GM19099 (cell line): ENCODE results near the gene MKLN1.

Experiments used
- POLR2A ChIP-seq: IDR thresholded peaks from 3 replicates; pipeline ENCODE4 v1.6.1; 2011; ENCODE audit warnings: low read depth; ENCODE audit not compliant: insufficient read length; ENCODE audit errors: extremely low read depth

MKLN1 gene

DNA sequence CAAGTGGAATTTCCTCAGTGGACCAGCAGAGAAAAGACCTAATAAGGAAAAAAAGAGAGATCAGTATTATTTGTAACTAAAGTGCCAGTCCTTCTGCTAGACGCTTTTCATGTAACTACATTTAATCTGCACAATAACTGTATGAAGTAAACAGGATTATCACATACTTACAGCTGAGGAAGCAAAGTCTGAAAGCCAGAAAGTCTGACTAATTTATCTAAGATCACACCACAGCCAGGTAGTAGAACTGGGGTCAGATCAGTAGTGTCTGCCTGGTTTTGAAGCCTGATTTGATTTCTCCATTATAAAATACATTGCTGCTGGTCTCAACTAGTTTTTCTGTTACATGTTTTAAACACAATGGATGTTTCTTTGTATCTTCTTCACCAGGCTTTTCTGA lies 159.5 kb downstream of the MKLN1 start:
- TF ChIP-seq POLR2A, result no peak

DNA sequence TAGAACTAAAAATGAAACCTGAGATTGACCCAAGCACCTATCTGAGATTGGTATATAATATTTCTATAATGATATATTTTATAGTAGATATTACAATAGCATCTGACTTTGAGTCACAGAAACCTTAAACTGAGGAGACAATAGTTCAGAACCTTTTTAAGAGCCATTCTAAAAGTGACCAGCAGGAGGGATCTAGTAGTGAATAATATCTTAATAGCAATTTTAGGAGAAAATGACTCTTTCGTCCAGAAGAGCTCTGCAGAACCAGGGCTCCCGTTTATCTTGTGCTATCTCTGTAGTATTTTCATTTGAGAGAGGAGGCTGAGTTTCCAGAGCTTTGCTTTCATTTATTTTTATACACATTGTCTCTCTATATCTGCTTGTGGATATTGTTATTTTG lies 160.7 kb downstream of the MKLN1 start:
- no peak for TF ChIP-seq POLR2A

DNA sequence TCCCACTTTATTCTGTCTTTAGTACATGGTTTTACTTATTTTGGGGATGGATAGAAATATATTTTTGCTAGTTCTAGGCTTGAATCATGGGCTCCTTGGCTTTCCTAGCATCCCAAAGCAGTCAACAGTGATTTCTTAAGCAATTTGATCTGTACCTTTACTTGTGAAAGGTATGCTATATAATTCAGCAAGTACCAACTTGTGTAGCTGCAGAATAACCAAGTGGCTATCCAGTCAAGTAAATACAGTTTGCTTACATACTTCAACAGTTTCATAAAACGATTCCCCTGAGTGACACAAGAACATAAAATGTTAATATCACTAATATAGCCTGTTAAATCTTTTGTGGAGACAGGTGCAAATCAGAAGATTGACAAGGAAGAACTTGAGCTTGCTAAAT lies 161.5 kb downstream of the MKLN1 start:
- TF ChIP-seq POLR2A, result no peak

DNA sequence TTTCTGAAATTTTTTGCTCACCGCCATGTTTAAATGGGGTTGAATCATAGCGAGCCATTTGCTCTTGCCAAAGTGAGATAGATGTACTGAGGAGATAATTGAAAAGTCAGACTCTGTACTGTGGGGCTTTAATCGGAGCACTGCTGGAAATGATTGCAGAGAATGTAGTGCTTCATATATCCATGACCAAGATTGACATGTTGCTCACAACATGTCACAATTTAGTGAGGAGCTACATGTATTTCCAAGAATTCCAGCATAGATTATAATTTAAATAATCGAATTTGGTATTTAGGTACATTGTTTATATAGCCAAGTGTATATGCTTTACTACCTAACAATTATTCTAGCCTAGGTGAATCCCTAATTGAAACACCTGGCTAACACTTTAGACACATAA lies 162.2 kb downstream of the MKLN1 start:
- TF ChIP-seq POLR2A, result no peak

DNA sequence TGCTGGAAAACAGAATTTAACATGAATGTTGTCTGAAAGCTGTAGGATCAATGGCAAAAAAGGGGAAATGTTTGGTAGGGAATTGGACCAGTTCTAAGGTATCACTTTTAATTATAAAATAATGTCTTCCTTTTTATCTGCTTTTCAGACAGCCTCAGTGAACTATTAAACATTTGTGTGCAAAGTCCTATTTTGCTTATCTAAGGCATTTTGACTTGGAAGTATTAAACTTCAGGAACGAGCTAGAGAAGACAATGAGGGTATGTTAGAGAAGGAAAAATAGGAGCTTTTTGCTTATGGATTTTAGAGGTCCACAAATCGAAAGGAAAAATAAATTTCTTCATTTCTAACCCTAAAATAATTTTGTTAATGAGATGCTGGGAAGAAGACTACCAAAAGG lies 165.4 kb downstream of the MKLN1 start:
- TF ChIP-seq POLR2A, result no peak

DNA sequence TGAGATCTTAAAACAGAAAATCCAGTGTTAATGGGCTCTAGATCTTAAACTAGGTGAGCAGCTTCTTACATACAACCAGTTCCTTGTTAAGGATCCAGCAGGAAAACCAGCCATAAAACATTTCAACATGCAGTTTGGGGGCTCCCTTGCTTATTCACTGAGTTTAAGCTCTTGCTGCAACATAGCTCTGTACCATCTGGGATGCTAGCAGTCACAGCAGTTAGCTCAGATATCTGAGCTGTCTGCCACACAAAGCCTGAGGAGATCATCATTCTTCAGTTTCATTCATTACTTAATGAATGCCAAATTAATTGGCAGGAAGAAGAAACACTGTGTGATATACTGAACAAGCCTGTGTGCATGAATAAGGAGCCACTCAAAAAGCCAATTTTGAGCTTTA lies 165.9 kb downstream of the MKLN1 start:
- no peak for TF ChIP-seq POLR2A

DNA sequence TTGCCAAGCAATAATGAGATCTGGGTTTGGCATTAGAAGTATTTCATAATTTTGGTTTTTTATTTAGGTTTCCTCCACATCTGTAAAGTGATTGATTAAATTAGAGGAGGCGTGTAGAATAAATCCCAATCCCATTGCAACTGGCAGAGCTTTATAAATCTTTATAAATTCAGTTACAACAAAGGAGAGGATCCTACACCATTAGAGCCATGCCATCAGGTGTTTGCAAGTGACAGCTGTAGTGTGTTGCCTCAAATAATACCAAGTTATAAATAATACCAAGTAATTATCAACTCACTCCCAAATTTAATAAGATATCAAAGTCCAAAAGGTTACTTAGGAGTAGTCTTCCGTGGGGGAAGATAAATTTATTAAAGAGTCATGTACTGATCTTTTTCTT lies 166.5 kb downstream of the MKLN1 start:
- TF ChIP-seq POLR2A, result no peak

DNA sequence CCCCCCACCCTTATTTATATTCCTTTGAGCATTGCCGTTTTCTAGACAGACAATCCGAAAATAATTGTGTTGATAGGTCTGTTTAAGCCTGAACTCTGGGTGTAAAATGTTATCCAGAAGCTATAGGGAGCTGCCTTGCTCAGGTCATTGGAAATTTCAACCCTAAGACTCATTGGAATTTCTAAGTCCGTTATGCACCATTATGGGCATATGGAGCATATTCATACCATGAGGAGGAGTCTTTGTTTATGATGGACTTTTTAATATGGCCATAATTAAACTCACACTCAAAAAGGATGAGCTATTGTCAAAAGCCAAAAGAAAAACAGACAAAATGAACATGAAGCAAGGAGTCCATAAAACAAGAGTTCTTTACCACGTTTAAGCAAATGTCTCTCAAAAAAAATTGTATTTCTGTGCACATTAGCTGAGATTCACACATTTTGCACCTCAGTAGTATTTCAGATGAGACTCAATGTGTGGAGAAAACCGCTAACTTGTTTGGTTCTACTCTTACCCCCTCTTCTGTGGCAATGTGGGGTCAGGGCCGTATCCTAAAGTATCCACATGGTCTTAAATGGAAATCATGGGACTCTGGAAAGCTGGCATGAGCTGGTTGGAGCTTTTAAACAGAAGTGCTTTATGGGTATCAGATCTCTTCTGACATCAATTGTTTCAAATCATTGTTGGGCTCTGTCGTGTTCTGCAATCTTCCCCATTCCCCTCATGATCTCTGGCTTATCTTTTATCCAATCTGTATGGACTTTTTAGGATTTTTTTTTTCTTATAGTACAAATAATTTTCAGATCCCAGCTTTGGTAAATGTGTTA lies 168.2 kb downstream of the MKLN1 start:
- no peak for TF ChIP-seq POLR2A

DNA sequence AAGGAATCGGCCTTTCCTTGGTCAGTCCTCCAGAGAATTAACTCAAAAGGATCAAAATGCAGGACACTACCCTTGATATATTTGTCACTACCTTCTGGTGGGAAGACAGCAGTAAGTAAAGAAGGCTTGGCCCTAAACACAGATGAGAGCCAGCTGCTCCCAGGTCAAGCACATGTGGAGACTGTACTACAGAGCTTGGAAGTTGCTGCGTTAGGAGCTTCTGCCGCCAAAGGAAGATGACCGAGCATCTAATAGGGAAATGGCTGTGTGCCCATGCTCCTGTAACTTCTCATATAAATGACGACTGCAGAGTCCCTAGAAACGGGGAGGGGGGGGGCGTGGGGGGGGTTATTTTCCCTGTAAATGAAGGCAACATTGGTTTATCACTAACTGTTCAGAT lies 169.8 kb downstream of the MKLN1 start:
- TF ChIP-seq POLR2A, result no peak

DNA sequence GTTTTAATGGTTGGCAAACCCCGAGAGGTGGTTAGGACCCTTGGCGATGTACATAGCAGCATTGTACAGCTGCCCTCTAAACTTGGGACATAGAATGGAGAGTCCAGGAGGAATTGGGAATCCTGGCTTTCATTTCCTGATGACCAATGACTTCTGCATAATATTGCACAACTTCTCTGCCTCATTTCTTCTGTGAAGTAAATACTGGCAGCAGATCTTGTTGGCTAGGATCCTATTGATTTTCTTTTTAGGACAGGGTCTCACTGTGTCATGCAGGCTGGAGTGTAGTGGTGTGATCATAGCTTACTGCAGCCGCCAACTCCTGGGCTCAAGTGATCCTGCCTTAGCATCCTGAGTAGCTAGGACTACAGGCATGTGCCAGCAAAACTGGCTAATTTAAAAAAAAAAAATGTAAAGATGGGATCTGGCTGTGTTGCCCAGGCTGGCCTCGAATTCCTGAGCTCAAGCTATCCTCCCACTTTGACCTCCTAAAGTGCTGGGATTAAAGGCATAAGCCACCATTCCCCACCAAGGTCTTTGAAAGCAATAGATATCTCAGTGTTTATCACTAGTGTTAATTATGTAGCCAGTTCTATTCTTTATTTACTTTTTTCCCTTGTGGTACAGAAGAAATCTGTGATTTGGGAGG lies 170.7 kb downstream of the MKLN1 start:
- TF ChIP-seq POLR2A, result no peak

DNA sequence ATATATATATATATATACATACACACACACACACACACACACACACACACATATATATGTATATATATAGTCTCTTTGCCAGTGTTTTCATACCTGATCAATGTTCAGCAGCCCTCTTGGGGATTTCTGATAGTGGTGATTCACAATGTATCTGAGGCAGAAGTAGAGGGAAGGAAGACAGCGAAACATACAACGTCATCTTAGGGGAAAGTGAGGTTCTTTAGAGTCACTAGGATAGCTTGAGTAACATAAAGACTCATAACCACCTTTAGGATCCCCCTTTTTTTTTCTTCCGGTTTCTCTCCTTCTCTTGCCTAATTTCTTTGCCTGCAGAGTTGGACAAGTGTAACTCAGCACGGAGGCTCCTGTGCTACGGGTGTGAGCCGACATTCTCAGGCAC lies 172.1 kb downstream of the MKLN1 start:
- no peak for TF ChIP-seq POLR2A

DNA sequence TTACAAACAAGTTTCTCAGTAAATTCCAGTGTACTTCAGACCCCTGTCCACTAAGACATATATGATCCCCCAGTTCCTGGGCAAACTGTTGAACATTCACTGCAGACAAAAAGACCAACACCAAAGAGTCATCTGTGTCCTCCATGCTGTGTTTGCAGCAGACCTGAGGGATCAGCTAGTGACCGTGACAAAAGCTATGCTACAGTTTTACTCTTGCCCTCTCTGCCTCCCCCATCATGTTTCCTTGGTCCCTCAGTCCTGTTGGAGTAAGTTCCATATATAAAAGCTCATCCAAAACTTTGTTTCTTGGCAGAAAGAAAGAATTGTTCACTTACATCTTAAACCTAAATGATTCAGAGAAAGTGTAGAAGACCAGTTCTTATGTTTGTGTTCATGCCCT lies 172.7 kb downstream of the MKLN1 start:
- no peak for TF ChIP-seq POLR2A

DNA sequence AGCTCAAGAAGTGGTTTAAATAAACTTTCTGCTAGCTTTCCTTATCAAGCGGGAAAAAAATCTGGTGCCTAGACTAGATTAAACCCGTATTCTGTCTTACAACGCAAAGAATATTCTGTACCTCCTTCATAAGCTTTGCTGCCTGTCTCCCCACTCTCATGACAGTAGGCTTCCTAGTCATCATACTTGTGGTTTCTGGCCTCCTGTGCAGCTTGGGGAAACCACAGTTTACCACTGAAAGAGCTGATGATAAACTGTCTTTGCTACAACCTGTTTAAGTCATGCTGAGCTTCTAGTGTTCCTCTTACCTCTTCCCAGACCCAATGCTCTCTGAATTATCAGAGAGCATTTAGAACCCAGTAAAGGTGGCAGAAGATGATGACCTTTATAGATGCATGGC lies 173.7 kb downstream of the MKLN1 start:
- no peak for TF ChIP-seq POLR2A

DNA sequence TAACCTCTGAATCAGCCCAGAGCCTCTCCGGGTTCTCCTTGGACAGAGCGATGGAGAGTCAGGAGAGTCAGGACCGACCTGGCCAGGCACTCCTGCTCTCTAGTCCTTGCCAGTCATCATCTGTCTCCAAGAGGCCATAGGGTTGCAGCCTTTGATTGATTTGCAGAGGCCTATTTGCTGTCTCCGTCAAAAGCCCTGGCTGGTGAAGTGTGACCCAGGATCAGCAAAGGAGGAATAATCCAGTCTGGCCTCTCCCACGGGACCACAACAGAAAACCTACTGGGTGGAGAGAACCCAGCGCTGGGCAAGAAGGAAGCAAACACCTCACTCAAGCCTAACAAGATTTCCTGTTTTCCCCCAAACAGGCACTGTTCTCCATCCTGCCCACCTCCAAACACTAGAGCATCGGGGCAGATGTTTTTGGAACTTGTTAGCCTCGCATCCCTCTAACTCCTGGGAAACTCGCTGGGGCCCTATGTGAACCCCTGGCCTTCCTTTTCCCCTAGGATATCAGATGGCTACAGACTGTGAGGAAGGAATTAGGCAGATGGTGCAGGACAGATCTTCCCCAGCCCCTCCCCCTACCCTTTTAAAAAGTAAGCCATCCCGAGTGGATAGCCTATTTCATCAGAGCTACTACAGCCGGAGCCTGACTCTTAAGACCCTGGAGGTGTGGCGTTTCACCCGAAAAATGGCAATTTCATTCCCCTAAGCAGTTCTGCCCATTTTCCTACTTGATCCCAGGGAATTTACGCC lies 174.4 kb downstream of the MKLN1 start:
- TF ChIP-seq POLR2A, result no peak

DNA sequence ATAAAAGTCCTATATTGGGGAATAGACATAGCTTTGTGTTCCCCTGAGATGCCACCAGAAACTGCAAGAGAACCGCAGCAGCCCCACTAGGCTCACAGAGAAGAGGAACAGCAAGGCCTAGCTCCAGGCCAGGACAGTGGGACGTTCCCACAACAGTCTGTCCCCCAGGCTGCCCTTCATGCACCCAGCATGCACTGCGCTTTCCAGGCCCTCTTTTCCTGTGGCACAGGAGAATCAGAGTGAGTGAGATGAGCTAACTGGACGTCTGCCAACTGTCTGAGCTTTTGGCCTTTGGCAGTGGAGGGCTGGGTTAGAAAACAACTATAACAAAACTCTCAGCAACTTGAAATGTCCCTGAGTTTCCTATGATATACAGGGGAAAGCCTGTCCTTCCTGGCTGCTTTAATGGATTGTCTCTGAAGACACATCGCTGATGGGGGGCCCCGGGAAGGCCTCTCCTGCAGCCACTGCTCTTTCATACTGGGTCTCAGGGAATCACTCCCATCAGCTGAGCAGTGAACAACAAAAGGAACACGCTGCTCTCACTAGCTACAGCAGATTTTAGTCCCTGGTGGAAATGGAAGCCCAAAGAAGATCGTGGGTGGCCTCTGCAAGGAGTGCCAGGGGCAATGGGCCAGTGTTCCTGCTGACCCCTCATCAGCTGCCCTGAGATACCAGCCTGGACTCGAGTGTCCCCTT lies 175.3 kb downstream of the MKLN1 start:
- TF ChIP-seq POLR2A, result no peak
